Stimulated activated CD4-positive, alpha-beta T cell treated with anti-CD3 and anti-CD28 coated beads, Interleukin-4, amount 100 ng/mL, for 4 hours (primary cell): ENCODE measurements around the gene GLYR1.

Experiments used
- DNase-seq, 2 experiments: peaks; one replicate each; pipeline ENCODE4 v3.0.0-alpha.2; 2020

GLYR1 gene

DNA sequence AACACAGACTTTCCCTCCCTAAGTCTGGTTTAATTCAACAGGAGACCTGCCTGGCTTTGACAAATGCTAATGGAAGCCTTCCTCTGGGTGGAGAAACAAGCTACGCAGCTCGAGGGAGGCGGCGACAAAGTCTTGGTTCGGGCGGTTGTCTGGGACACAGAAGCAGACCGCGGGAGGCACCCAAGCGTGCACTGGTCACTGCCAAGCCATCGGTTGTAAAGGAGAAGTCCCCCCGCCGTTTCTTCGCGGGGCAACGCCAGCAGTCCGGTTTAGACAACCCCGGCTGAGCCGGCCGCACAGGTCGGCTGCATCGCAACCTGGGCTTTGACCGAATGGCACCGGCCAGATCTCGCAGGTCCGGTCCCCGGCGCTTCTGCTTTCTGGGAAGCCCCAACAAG, 586 bp downstream of the GLYR1 start:
- DNase-seq, result peak in 1 of 2 experiments; percentile 17

DNA sequence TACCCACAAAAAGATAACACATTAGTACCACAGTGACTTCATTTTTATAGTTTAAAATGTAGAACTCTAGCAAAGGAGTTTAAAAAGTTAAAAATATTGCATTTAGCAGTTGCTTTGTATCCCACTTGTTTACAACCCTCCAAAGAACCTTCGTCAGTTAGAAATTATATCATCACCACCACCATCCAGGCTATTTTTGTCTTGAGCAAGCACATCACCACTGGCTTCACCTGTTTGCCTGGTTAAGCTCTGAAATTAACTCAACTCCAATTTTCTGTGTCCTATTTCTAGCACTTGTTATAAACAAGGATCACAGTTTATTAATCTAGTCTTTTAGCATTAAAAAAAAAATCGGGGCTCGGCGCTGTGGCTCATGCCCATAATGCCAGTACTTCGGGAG, 6.1 kb downstream of the GLYR1 start:
- no peak for DNase-seq

GRCh38 chr16:4839942-4840341, 7.1 kb downstream of the GLYR1 start:
- no peak for DNase-seq

- no peak for DNase-seq
Measured at GRCh38 chr16:4837733-4838501, 9.2 kb downstream of the GLYR1 start.

- no peak for DNase-seq
Measured at GRCh38 chr16:4836727-4837126, 10.4 kb downstream of the GLYR1 start.

DNA sequence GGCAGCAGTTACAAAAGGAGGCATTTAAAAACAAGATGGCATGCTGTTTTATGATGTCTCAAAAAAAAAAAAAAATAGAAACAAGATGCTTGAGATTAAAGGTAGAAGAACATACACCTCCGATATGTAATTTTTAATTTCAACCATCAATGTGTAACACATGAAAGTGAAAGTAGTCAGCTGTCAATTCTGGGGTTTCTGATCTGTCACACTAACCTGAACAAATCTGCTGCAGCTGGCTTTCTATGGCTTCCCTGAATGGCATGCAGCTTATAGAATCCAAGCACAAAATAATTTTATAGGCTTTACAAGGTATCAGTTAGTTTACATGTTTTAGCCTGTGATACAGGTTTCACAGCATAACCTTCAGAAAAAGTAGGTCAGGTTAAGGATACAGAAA, 13.5 kb downstream of the GLYR1 start:
- no peak for DNase-seq

DNA sequence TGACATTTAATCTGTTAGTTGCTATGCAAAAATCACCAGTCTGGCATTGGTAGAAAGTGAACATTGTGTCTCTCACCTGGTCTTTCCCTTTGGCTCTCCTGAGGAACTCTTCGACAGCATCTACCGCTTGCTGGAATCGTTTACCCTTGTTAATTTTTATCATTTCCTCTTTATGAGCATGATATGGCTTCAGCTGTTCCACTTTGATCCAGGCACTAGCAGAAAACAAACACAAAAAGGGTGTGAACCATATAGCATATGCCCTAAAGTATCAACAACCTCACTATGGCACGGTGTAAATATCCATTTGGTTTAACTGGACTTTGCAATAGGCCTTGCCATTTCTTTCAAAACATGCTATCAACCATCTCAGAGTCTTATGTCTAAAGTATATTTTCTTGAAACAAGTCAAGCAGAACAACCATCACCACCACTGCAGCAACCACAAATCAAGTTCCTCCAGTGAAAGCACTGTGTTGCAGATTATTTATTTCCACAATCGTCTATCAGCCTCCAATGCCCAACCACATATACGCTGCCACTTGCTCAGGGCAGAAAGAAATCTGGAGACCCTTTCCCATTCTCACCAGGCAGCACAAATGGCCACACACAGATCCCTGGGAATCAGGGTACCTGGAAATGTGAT, 14.3 kb downstream of the GLYR1 start:
- no peak for DNase-seq

GRCh38 chr16:4831616-4832015, 15.5 kb downstream of the GLYR1 start:
- DNase-seq, result no peak

GRCh38 chr16:4830408-4830807, 16.7 kb downstream of the GLYR1 start:
- no peak for DNase-seq

DNA sequence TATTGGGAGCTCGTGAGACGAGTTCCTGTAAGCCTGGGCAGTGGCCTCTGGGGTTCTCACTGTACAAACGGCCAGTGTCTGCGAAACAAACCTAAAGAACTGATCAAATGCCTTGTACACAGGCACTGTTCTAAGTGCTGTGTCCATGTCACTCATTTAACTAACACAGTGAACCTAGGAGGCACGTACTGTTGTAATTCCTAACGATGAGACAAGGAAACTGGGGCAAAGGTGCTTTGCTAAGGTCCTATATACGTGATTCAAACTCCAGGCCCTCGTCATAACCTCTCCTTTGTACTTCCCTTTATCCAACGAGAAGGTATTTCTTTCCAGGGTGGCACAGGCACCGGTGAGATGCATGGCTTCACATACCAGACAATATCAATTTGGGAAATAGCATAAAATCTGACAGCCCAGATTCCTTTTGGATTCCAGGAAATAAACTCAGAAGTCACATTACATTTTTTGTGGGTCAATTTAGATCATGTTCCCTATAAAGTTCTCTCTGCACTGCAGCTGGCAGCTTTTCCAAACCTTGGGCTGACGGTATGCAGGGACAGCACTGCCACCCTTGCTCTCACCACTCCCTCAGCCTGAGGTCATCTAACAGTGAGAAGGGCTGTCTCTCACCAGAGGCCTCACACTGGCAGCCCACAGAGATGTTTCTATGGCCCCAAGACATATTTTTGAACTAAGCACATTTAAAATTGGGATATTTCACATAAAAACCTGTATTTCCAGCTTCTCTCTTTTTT, 18.3 kb downstream of the GLYR1 start:
- DNase-seq, result no peak

DNA sequence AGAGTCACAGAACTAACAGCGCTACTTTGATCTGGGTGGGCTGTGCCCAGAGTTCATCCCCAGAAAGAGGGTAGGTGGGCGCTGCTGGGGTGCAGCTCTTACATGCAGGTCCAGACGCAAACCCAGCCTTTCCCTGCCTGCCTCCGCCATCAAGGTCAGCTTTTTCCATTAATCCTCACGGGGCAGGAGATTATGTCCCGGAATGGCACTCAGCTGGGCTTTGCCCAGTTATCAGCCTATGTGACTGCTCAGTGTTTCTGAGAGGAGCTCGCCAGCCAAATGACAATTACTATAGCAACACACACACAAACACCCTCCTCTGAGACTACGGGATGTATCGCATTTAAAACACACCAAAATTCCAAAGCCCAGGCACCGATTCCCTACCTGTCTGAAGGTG, 20.1 kb downstream of the GLYR1 start:
- no peak for DNase-seq

GRCh38 chr16:4826526-4826925, 20.6 kb downstream of the GLYR1 start:
- DNase-seq, result no peak

DNA sequence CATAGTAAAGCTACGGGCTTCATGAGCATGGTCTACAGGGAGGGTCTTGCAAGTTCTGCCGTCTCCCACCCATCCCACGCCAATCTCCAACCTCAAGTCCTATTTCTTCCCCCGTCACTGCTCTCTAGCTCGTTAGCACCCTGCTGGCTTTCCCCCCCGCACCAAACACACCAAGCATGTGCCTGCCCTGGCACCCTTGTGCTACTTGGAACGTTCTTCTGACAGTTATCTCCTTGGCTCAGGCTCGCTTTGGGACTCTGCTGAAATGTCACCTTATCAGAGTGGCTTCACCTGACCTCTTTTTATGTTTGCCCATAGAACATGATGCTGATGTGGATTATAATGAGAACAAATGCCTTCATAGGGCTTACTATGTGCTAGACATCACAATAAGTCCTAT, 21.9 kb downstream of the GLYR1 start:
- DNase-seq, result no peak

GRCh38 chr16:4820652-4821051, 26.4 kb downstream of the GLYR1 start:
- DNase-seq, result no peak

DNA sequence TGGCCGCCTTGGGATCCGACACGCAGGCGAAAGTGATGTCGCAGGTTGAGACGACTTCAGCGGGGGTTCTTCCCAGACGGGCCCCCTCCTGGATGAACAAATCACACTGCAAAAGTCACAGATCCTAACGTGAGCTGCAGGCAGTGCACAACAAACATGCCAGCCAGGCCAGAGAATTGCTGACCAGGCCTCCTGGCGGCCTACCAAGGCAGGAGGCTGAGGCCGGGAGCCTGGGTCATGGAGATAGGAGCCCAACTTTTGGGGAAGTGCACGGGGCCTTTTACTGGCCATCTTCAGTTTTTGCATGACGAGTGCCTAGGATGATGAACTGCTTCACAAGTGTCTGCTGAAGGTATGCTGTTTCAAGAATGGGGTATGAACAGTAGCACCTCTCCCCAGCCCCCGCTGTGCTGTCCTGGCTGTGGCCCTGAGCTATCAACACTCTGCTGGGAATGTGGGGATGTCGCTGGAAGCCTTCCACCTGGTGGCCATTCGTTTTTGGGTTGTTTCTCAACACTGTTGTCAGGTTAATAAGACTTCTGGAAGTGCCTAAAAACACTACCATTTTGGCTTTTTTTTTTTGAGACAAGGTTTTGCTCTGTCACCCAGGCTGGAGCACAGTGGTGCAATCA, 32.4 kb downstream of the GLYR1 start:
- no peak for DNase-seq

GRCh38 chr16:4814046-4814445, 33.0 kb downstream of the GLYR1 start:
- no peak for DNase-seq

DNA sequence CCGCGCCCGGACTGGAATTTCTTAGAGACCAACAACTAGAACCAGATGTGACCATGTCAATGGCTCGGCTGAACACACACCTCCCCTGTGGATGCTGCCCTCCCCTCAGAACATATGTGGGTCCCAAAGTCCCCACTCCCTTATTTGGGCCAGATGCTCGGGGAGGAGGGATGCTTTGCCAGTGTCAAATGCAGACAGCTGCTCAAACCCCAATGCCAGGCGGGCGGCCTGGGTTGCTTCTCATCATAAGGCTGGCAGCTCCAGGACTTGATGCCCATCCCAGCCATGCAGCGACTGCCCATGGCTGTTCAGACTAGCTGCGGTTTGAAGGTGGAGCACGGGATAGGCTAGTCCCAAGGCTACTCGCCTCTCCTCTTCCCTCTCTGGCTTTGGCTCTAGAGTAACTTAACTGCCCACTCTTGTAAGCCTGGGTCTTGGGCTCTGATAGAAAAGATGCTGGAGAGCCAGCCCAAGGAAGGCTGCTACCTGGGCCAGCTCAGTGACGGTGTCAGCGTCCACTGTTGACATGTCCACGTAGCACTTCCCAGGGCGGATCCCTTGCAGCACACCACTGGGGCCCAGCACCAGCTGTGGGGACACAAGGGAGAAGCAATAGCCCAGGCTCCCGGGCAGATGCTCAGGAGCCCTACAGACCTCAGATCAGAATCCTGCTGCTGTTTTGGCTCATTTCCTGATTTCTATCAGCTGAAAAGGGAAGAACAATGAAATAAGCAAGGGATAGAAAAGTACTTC, 33.7 kb downstream of the GLYR1 start:
- DNase-seq, result no peak

GRCh38 chr16:4811773-4812172, 35.3 kb downstream of the GLYR1 start:
- DNase-seq, result no peak

GRCh38 chr16:4811242-4811641, 35.8 kb downstream of the GLYR1 start:
- DNase-seq, result no peak

- no peak for DNase-seq
Measured at GRCh38 chr16:4806280-4806679, 40.8 kb downstream of the GLYR1 start.

DNA sequence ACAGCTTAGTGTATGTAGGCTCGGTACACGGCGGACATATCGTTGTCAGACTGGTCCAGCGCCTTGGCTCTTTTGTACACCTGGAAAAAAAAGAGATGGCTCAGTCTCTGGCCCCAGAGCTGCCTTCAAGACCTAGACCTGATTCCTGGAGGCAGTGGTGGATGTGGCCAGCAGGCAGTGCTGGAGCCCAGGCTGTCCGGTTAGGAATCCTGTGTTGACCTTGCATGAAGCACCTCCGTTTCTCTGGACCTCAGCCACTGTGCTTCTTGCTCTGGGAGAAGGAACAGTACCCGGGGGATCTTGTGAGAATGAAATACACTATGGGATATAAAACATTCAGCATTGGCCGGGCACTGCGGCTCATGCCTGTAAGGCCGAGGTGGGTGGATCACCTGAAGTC, 41.9 kb downstream of the GLYR1 start:
- DNase-seq, result no peak

GRCh38 chr16:4803898-4804762, 43.0 kb downstream of the GLYR1 start:
- no peak for DNase-seq
